ENCODE data around the gene MTMR8.

Gene MTMR8

DNA sequence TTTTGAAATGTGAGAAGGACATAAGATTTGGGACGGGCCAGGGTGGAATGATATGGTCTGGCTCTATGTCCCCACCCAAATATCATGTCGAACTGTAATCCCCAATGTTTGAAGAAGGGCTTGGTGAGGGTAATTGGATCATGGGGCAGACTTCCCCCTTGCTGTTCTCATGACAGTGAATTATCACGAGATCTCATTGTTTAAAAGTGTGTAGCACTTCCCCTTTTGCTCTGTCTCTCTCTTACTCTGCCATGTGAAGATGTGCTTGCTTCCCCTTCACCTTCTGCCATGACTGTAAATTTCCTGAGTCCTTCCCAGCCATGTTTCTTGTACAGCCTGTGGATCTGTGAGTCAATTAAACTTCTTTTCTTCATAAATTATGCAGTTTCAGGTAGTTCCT is 17.5 kb downstream of the MTMR8 start:
- DNase-seq (ENCODE audit: low spot score in 2 of 2) (no peak), ATAC-seq (ENCODE audit: low read depth) (no peak)
- Mint-ChIP-seq H3K4me3 (no peak overlapping the region), H3K27me3 (no peaks in the 10 kb centered on the region), H3K36me3 (peaks cover 28% of the 10 kb centered on the region), H3K9me3 (peaks cover 9% of the 10 kb centered on the region), H3K27ac (no peak overlapping the region), H3K4me1 (no peaks in the 10 kb centered on the region)

DNA sequence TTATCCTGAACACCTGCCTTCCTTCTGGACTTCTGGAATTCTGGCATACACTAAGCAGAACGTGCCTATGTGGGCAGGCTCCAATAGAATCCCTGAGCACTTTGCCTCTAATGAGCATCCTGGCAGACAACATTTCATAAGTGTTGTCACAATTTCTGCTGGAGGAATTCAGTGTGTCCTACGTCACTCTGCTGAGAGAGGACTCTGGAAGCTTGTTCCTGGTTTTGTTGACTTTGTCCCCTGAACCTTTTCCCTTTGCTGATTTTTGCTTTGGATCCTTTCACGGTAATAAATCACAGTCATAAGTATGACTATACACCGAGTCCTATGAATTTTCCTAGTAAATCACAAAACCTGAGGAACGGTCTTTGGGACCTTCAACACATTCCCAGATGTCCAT is 43.2 kb downstream of the MTMR8 start:
- Mint-ChIP-seq H3K27me3 (no peaks in the 10 kb centered on the region), H3K27ac (no peak overlapping the region), H3K9me3 (no peaks in the 10 kb centered on the region), H3K36me3 (peaks cover 44% of the 10 kb centered on the region), H3K4me1 (peaks cover 2% of the 10 kb centered on the region), H3K4me3 (no peak overlapping the region)
- DNase-seq (ENCODE audit: low spot score in 2 of 2) (no peak), ATAC-seq (ENCODE audit: low read depth) (no peak)

DNA sequence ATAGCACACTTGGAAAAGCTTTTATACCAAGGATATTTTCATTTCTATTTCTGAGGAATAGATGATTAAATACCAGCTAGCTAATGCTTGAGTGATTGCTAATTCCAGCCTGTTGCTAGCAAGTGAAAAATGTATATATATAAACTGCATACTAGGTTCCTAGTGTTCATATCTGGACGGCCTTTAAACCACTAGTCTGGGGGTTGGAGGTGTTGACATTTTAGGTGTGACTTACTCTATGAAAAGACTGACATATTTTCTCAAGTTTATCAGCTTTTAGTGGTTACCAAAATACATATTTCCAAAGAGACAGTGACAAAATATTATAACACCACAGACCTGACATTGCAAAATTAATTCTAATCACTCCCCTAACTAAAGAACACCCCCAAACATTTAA is 44.7 kb downstream of the MTMR8 start:
- H3K27ac Mint-ChIP-seq: no peak overlapping the region
- ATAC-seq (ENCODE audit: low read depth) (no peak), DNase-seq (ENCODE audit: low spot score in 2 of 2) (no peak)
- peaks cover 37% of the 10 kb centered on the region for H3K36me3 Mint-ChIP-seq
- H3K9me3 Mint-ChIP-seq: no peaks in the 10 kb centered on the region
- peaks cover 2% of the 10 kb centered on the region for H3K4me1 Mint-ChIP-seq
- H3K4me3 Mint-ChIP-seq: no peak overlapping the region
- H3K27me3 Mint-ChIP-seq: no peaks in the 10 kb centered on the region

DNA sequence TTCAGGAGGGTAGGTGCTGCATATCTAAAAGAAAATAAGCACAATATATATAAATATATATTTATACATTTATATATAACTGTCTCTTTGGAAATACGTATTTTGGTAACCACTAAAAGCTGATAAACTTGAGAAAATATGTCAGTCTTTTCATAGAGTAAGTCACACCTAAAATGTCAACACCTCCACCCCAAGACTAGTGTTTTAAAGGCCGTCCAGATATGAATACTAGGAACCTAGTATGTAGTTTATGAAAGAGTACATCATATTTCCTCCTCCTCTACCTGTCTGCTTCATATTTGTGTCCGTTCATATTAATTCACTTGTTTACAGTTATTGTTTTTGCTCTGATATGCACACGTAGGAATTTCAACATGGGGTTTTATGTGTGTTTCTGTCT is 45.2 kb downstream of the MTMR8 start:
- Mint-ChIP-seq H3K9me3 (no peaks in the 10 kb centered on the region), H3K36me3 (peaks cover 32% of the 10 kb centered on the region), H3K4me1 (peaks cover 2% of the 10 kb centered on the region), H3K27me3 (no peaks in the 10 kb centered on the region), H3K4me3 (no peak overlapping the region), H3K27ac (no peak overlapping the region)
- DNase-seq (ENCODE audit: low spot score in 2 of 2): no peak
- ATAC-seq (ENCODE audit: low read depth): no peak

DNA sequence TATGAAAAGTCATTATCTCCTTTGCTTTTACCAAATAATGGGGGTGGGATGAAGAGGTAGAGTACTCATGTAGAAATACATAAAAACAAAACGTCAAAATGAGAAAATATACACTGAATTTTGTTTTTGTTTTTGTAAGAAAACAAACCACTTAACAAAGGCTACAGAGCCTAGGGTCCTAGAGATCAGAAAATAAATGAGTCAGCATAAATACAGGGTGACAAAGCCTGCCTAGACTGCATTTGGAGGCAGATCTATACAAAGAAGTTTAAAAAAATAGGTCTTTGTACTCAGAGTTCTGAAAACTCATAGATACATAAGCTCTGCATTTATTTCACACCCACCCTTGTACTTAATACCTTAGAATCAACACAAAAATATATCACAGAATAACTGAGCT is 52.4 kb downstream of the MTMR8 start:
- Mint-ChIP-seq H3K27ac (no peak overlapping the region), H3K27me3 (no peaks in the 10 kb centered on the region), H3K4me3 (no peak overlapping the region), H3K4me1 (no peaks in the 10 kb centered on the region), H3K9me3 (no peaks in the 10 kb centered on the region), H3K36me3 (peaks cover 3% of the 10 kb centered on the region)
- DNase-seq (ENCODE audit: low spot score in 2 of 2) (no peak), ATAC-seq (ENCODE audit: low read depth) (no peak)

DNA sequence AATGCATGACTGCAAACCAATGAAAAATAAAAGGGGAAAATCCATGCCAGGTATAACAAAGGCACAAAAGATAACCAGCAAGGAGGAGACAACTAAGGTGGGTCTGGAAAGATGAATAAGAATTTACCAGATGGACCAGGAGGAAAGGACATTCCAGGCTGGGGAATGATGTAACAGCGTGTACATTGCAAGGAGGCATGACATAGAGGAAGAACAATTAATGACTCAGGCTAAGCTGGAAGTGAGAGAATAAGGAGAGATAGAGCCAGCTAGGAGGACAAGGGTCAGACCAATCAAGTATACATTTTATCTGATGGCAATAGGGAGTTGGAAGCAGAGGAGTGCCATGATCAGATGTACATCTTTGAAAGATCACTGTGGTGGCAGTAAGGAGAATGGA is 57.0 kb downstream of the MTMR8 start:
- H3K27ac Mint-ChIP-seq: no peak overlapping the region
- ATAC-seq (ENCODE audit: low read depth): no peak
- H3K9me3 Mint-ChIP-seq: no peaks in the 10 kb centered on the region
- H3K4me1 Mint-ChIP-seq: no peaks in the 10 kb centered on the region
- no peak overlapping the region for H3K4me3 Mint-ChIP-seq
- no peaks in the 10 kb centered on the region for H3K27me3 Mint-ChIP-seq
- no peak for DNase-seq (ENCODE audit: low spot score in 2 of 2)
- peaks cover 8% of the 10 kb centered on the region for H3K36me3 Mint-ChIP-seq

DNA sequence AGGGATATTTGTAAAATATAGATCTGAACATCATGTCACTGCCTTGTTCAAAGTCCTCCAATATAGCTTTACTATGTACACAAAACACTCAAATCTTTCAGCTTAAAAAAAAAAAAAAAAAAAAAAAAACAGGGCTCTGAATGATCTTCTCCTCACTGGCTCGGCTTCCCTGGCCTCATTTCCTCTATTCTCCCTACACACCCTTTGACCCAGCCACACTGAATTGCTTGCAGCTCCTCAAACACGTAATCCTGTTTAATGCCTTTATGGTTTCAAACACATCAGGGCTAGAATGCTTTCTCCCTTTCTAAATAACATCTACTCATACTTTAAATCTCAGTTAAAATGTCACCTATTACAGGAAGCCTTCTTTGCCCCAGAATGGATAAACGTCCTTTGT is 60.8 kb downstream of the MTMR8 start:
- ATAC-seq (ENCODE audit: low read depth) (no peak), DNase-seq (ENCODE audit: low spot score in 2 of 2) (no peak)
- no peak overlapping the region for H3K4me3 Mint-ChIP-seq
- H3K27me3 Mint-ChIP-seq: no peaks in the 10 kb centered on the region
- H3K27ac Mint-ChIP-seq: no peak overlapping the region
- peaks cover 11% of the 10 kb centered on the region for H3K36me3 Mint-ChIP-seq
- H3K4me1 Mint-ChIP-seq: no peaks in the 10 kb centered on the region
- no peaks in the 10 kb centered on the region for H3K9me3 Mint-ChIP-seq

DNA sequence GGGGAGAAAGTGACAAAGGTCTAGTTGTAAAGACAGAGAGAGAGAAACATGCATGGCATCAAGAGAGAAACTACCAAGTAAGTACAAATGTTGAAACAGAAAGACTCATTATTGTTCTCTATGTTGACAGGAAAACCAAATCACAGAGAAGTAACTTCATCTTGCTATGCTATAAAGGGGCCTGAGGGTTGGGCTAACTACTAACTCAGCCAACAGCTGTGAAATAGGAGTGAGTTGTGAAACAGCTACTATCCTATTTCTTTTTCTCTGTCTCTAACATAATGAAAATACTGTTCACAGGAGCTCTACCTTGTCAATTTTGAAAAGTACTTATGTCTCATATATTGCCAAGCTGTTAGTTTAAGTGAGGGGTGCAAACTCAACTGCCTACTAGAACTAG is 65.0 kb downstream of the MTMR8 start:
- Mint-ChIP-seq H3K4me3 (no peak overlapping the region), H3K27me3 (no peaks in the 10 kb centered on the region), H3K27ac (no peak overlapping the region), H3K9me3 (no peaks in the 10 kb centered on the region), H3K36me3 (peaks cover 33% of the 10 kb centered on the region), H3K4me1 (no peaks in the 10 kb centered on the region)
- no peak for DNase-seq (ENCODE audit: low spot score in 2 of 2)
- ATAC-seq (ENCODE audit: low read depth): no peak

DNA sequence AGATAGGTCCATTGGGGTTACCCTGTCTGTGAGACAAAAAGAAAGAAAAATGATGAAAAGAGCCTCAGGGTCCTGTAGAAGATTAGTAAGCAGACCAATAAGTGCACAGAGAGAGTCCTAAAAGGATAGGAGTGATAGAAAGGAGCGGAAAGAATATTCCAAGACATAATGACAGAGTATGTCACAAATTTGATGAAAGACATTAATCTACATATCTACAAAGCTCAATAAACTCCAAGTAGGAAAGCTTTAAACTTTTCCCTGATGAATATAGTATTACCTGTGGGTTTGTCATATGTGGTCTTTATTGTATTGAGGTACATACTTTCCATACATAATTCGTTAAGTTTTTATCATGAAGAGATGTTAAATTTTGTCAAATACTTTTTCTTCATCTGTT is 73.7 kb downstream of the MTMR8 start:
- DNase-seq (ENCODE audit: low spot score in 2 of 2) (no peak), ATAC-seq (ENCODE audit: low read depth) (no peak)
- H3K36me3 Mint-ChIP-seq: peaks cover 51% of the 10 kb centered on the region
- peaks cover 1% of the 10 kb centered on the region for H3K9me3 Mint-ChIP-seq
- no peak overlapping the region for H3K27ac Mint-ChIP-seq
- H3K27me3 Mint-ChIP-seq: no peaks in the 10 kb centered on the region
- H3K4me3 Mint-ChIP-seq: no peak overlapping the region
- no peaks in the 10 kb centered on the region for H3K4me1 Mint-ChIP-seq

DNA sequence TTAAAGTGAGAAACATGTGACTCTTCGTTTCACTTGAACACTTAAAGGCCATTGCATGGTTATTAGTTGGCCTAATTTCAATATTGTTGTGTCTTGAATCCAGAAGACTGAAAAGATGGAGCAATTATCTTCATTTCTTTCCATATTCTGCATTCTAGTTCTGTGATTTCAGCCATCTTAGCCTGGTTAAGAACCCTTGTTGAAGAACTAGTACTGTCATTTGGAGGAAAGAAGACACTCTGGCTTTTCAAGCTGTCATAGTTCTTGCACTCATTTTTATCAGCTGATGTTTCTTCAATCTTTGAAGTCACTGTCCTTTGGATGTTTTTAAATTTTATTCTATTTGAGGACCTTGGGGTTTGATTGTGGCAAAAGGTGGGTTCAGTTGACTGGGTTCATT is 81.6 kb downstream of the MTMR8 start:
- DNase-seq (ENCODE audit: low spot score in 2 of 2): no peak
- H3K4me1 Mint-ChIP-seq: no peaks in the 10 kb centered on the region

DNA sequence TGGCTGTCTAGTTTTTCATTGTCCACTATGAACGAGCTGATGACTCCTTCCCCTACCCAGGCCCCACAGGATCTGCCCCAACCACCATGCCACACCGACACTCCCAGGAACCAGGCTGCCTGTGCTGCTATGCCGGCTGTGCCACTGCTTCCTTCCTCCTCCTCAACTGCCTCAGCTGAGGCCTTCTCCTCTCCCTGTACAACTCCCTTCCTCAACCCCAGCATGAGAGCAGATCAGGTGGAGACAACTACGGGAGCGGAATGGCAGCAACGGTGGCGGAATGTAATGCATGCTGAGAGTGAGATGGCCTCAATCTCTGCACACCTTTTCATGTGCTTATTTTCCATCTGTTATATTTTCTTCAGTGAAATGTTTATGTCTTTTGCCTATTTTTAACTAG is 88.5 kb downstream of the MTMR8 start:
- DNase-seq (ENCODE audit: low spot score in 2 of 2) (no peak), ATAC-seq (ENCODE audit: low read depth) (no peak)
- Mint-ChIP-seq H3K36me3 (peaks cover 16% of the 10 kb centered on the region), H3K27me3 (no peaks in the 10 kb centered on the region), H3K4me3 (no peak overlapping the region), H3K4me1 (no peaks in the 10 kb centered on the region), H3K9me3 (peaks cover 5% of the 10 kb centered on the region), H3K27ac (no peak overlapping the region)

More for the DNA sequence above, 81.6 kb downstream of the MTMR8 start:
- Mint-ChIP-seq H3K9me3 (no peaks in the 10 kb centered on the region), H3K36me3 (peaks cover 25% of the 10 kb centered on the region), H3K27me3 (no peaks in the 10 kb centered on the region), H3K27ac (no peak overlapping the region), H3K4me3 (no peak overlapping the region)
- ATAC-seq (ENCODE audit: low read depth): no peak

DNA sequence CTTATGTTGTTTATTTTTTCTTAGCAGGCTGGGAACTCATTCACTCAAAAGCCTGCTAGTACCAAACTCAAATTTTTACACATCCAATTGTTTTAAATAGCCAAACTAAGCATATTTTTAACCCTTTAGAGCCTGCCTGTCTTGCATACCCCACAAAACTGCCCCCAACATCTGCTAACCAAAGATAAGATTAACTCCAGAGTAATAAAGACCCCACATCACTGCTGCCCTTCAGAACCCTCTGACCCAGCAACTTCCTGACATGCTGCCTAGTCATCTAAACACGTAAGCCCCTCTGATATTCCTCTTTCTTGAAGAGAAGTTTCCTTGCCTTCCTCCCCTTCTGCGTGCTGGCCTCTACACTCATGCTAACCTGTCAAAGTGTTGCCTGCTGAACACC is 104.1 kb downstream of the MTMR8 start:
- no peak for DNase-seq (ENCODE audit: low spot score in 2 of 2)
- no peak overlapping the region for H3K4me3 Mint-ChIP-seq
- ATAC-seq (ENCODE audit: low read depth): no peak
- peaks cover 4% of the 10 kb centered on the region for H3K9me3 Mint-ChIP-seq
- H3K36me3 Mint-ChIP-seq: peaks cover 3% of the 10 kb centered on the region
- H3K4me1 Mint-ChIP-seq: peaks cover 5% of the 10 kb centered on the region
- no peaks in the 10 kb centered on the region for H3K27me3 Mint-ChIP-seq
- H3K27ac Mint-ChIP-seq: no peak overlapping the region

DNA sequence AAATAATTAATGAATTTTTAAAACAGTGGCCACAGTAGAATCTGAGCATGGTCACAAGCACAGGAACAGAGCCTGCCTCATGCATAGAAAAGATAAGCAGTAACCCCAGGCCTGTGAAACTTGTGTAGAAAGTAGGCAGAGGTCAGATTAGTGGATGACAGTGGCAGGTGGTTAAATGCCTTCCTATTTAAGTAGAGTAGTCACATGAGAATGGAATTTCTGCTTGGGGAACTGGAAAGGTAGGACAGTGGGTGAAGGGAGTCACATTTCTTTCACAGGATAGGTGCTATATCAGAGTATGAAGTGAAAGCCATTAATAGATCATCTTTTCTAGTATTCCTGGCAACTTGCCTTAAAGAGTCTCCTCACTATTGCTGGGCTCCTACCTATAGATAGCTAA is 130.0 kb downstream of the MTMR8 start:
- H3K4me3 Mint-ChIP-seq: no peak overlapping the region
- peaks cover 14% of the 10 kb centered on the region for H3K36me3 Mint-ChIP-seq

DNA sequence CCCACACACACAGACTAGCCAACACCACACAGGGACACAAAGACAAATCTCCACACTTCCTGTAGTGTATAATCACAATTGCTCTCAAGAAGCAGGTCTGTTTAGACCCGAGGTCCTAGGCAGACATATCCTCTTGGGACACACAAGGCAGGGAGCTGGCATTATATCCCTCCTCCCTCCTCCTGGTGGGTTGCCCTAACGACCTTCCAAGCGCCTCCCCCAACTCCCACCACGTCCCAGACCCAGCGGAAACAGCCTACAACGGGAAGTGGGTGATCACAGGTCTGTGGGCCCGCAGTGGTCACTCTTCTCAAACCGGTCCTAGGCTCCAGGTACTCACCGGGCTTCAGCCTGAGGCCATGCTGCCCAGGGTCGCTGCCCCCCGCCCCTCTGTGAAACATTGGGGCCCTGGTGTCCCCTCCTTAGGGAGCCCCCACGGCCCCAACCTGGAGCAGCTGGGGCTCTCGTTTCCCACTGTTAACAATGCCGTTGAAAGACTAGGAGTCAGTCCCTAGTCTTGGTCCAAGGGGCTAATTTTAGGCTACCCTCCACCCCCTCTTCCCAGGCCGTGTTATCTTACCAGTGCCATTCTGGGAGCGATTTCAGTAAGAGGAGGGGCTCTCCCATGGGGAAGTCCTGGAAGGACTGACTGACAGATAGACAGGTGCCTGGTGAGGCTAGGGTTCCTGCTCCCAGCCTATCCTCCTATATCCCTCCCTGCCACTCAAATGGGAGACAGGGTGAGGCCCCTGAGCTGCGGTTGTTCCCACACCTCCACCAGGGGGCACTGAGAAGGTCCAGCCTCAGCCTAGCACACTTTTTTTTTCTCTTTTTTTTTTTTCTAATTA is 164.9 kb downstream of the MTMR8 start, which contains the start of gene ASB12:
TSS of gene ASB12 (minus strand) at position 485 of the 848 bp plus-strand sequence. CDS start 4,957 bp downstream, outside the sequence.
- H3K36me3 Mint-ChIP-seq: peaks cover 2% of the 10 kb centered on the region
- no peak within 1 kb of the TSS for H3K27ac Mint-ChIP-seq
- H3K4me3 Mint-ChIP-seq: no peak within 1 kb of the TSS
- no peak for DNase-seq (ENCODE audit: low spot score in 2 of 2)
- H3K9me3 Mint-ChIP-seq: peaks cover 3% of the 10 kb centered on the region
- peaks cover 2% of the 10 kb centered on the region for H3K4me1 Mint-ChIP-seq
- H3K27me3 Mint-ChIP-seq: no peaks in the 10 kb centered on the region
- no peak for ATAC-seq (ENCODE audit: low read depth)

More for the DNA sequence above, 130.0 kb downstream of the MTMR8 start:
- ATAC-seq (ENCODE audit: low read depth) (no peak), DNase-seq (ENCODE audit: low spot score in 2 of 2) (no peak)
- Mint-ChIP-seq H3K27ac (no peak overlapping the region), H3K4me1 (no peaks in the 10 kb centered on the region), H3K27me3 (no peaks in the 10 kb centered on the region), H3K9me3 (no peaks in the 10 kb centered on the region)

DNA sequence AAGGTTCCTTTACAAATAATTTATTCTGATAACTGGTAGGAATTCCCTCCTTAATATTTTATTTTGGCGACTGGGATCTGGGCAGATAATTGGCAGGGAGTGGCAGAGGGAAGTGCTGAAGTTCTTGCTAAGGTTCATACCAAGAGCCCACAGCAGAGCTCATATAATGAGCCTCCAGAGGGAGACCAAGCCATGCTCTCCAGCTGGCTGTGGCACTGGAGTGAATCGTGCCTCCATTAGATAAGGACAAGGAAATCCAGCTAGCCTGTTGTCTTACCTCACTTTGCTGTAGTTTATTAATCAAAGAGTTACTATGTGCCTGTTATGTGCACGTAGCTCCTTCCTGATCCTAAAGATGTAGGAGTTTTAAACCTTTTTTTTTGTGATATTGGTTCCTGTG is 166.1 kb downstream of the MTMR8 start:
- Mint-ChIP-seq H3K9me3 (peaks cover 3% of the 10 kb centered on the region), H3K4me1 (peaks cover 2% of the 10 kb centered on the region), H3K4me3 (no peak overlapping the region), H3K36me3 (peaks cover 2% of the 10 kb centered on the region), H3K27ac (no peak overlapping the region), H3K27me3 (no peaks in the 10 kb centered on the region)
- DNase-seq (ENCODE audit: low spot score in 2 of 2) (no peak), ATAC-seq (ENCODE audit: low read depth) (no peak)
